Aorta (tissue), 5 donors: Measurements from ENCODE around the gene CIBAR2. TPM values are rescaled to one million over a fixed set of nuclear protein-coding genes. Genes with fewer than 3 reads are reported as not detected.
"Not testable (repeated sequence)": the region's sequence is repeated elsewhere in the genome, so short reads cannot be mapped to it uniquely, and the experiment has no call there.

Source experiments
- ATAC-seq: fragments of 200-7000 bp; cut with Tn5 transposase; one replicate; pipeline ENCODE4 v1.9.1; 2022; ENCODE audit warnings: moderate library complexity; ENCODE audit not compliant: low FRiP score
- DNase-seq, 2 donors: peaks; one replicate each; pipeline ENCODE4 v3.0.0-alpha.2; 2020
- H3K27ac ChIP-seq, 2 donors: one replicate each; pipeline ENCODE4 v1.5.1; 2013; ENCODE audit warnings: low read length in 2 of 2, mild to moderate bottlenecking in 2 of 2, moderate library complexity in 2 of 2, control low read depth in 1 of 2, inconsistent platforms in 1 of 2, low read depth in 1 of 2
- H3K27me3 ChIP-seq, 2 donors: one replicate each; pipeline ENCODE4 v1.6.1; 2013; ENCODE audit warnings: control low read depth in 1 of 2, low read length in 1 of 2, mild to moderate bottlenecking in 1 of 2, moderate library complexity in 1 of 2; ENCODE audit not compliant: insufficient read depth in 2 of 2, control insufficient read depth in 1 of 2
- H3K36me3 ChIP-seq, 2 donors: one replicate each; pipeline ENCODE4 v1.6.1; 2013; ENCODE audit warnings: control low read depth in 1 of 2, low read length in 1 of 2, mild to moderate bottlenecking in 1 of 2; ENCODE audit not compliant: insufficient read depth in 2 of 2, control insufficient read depth in 1 of 2
- H3K4me1 ChIP-seq, 2 donors: one replicate each; pipeline ENCODE4 v1.6.1; 2013; ENCODE audit warnings: low read length in 2 of 2, control low read depth in 1 of 2, mild to moderate bottlenecking in 1 of 2, moderate library complexity in 1 of 2; ENCODE audit not compliant: insufficient read depth in 2 of 2, control insufficient read depth in 1 of 2
- H3K4me3 ChIP-seq, 2 donors: one replicate each; pipeline ENCODE4 v1.5.1; 2013; ENCODE audit warnings: low read length in 2 of 2, control low read depth in 1 of 2, mild to moderate bottlenecking in 1 of 2
- H3K9me3 ChIP-seq: one replicate; pipeline ENCODE4 v1.6.1; 2013; ENCODE audit warnings: mild to moderate bottlenecking, low read length; ENCODE audit not compliant: control insufficient read depth
- WGBS, 2 donors: extraction: QIAGEN DNeasy Blood & Tissue Kit; methylation state at CpG; one replicate each; pipeline ENCODE4 v1.1.7; 2013; 5-methylcytosine and 5-hydroxymethylcytosine counted together
- intact Hi-C, 2 donors: fragments of 100-400 bp; cut with DNase I; formaldehyde crosslinking; loops; one replicate each; pipeline versions ENCODE4 v1.14.2 to v1.15.0; 2022
- polyA plus RNA-seq, 2 donors: library from polyadenylated mRNA; stranded (reverse); fragments of 200-250 nt; gene quantifications; one replicate each; pipeline ENCODE4 v1.2.3, GENCODE V29; 2013
- total RNA-seq, 2 donors: library from RNA; stranded (reverse); fragmentation: NEBNext Ultra II Directional; extraction: Animal tissue kit (Norgen Biotek cat#: 25700); gene quantifications; one replicate each; pipeline ENCODE4 v1.2.1, GENCODE V29; 2021
- donor health status: healthy with polysubstance abuse.
- donor health status: Bipolar disorder and iron deficiency.
- donor health status: DM: no; HTN: no; CAD: no.
- donor health status: DM: no; HTN: no; CAD: no.
- donor health status: DM: yes; HTN: yes; CAD: no.

Gene CIBAR2
- total and polyA plus RNA-seq, 4 donors = 0.57 TPM; not detected in 3

DNA sequence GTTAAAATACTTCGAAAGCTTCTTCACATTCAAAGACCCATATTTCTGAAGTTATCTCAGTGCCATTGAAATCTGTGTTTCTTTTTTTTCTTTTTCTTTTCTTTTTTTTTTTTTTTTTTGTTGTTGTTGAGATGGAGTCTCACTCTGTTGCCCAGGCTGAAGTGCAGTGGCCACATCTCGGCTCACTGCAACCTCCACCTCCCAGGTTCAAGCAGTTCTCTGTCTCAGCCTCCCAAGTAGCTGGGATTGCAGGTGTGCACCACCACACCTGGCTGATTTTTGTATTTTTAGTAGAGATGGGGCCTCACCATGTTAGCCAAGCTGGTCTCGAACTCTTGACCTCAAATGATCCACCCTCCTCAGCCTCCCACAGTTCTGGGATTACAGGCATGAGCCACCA lies 58.0 kb downstream of the CIBAR2 start:
- H3K9me3 ChIP-seq, H3K27ac ChIP-seq, H3K4me3 ChIP-seq, H3K27me3 ChIP-seq, ATAC-seq, DNase-seq, intact Hi-C loops, H3K4me1 ChIP-seq, H3K36me3 ChIP-seq: not testable (repeated sequence)
- WGBS, 2 donors = 98% methylated on average over 3 of the region's 3 CpGs

DNA sequence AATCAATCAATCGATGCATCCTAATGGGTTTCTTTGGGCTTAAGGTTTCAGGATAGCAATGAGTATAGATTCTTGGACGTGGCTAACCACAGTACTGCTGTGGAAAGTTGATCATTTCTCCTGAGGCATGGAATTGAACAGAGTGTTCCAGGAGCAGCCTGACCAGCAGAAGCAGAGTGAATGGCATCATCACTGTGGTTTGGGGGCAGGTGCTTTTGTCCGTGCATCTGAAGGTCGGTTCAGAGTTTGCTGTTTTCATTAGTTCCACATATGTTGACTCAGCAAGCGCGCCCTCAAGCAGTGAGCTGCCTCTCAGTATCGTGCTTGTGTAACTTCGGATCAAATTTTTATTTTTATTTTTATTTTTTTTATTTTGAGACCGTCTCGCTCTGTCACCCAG lies 59.7 kb downstream of the CIBAR2 start:
- no peak overlapping the region for H3K27ac ChIP-seq
- intact Hi-C loops = no loop called here

DNA sequence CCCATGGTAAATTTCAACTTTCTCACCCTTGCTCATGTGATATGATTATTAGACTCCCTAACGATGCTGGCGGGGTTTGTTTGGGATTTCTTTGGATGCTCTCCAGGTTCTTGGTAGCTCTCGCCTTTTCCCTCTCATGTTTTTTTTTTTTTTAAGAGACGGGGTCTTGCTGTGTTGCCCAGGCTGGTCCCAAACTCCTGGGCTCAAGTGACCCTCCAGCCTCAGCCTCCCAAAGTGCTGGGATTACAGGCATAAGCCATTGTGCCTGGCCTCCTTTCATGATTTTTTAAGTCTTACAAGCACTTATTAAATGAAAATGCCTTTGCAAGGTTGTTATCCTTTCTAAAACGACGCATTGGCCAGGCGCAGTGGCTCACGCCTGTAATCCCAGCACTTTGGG lies 60.6 kb downstream of the CIBAR2 start:
- H3K36me3 ChIP-seq = no peaks in the 10 kb centered on the region
- ATAC-seq (no peak), DNase-seq (no peak)
- H3K27ac ChIP-seq = no peak overlapping the region
- WGBS, 2 donors = 91 to 93% methylated on average over 8 of the region's 8 CpGs
- intact Hi-C loops = no loop called here
- no peaks in the 10 kb centered on the region for H3K9me3 ChIP-seq
- no peaks in the 10 kb centered on the region for H3K4me1 ChIP-seq
- no peaks in the 10 kb centered on the region for H3K27me3 ChIP-seq
- no peak overlapping the region for H3K4me3 ChIP-seq

More for the DNA sequence above, 59.7 kb downstream of the CIBAR2 start:
- Histone ChIP-seq H3K4me3 (no peak overlapping the region), H3K36me3 (no peaks in the 10 kb centered on the region), H3K27me3 (no peaks in the 10 kb centered on the region), H3K4me1 (no peaks in the 10 kb centered on the region), H3K9me3 (no peaks in the 10 kb centered on the region)
- 94 to 96% methylated on average over 10 of the region's 10 CpGs for WGBS, 2 donors
- DNase-seq = no peak
- no peak for ATAC-seq

DNA sequence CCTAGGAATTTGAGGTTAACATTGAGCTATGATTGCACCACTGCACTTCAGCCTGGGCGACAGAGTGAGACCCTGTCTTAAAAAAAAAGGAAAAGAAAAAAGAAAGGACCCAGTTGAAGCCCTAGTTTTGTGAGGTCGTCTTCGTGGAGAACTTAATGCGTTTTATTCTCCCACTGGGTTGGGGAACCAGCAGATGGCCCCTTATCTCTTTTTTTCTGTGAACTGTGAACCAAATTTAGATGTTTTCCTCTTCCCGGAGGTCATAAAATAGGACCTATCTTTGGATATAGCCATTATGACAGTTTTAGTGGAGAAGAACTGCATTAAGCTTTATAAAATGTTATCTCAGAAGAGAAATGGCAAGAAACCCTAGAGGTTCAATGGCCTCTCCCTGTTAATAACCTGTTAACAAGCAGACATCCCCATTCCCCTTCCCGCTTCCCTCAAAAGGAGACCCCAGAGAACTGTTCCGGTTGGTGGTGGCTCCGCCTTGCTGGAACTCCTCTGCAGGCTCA lies 61.1 kb downstream of the CIBAR2 start:
- 74 to 85% methylated on average over 8 of the region's 8 CpGs for WGBS, 2 donors
- no peaks in the 10 kb centered on the region for H3K9me3 ChIP-seq
- H3K36me3 ChIP-seq = no peaks in the 10 kb centered on the region
- H3K27me3 ChIP-seq = no peaks in the 10 kb centered on the region
- H3K27ac ChIP-seq = no peak overlapping the region
- intact Hi-C loops = no loop called here
- ATAC-seq = no peak
- DNase-seq = no peak
- H3K4me1 ChIP-seq = no peaks in the 10 kb centered on the region
- no peak overlapping the region for H3K4me3 ChIP-seq

DNA sequence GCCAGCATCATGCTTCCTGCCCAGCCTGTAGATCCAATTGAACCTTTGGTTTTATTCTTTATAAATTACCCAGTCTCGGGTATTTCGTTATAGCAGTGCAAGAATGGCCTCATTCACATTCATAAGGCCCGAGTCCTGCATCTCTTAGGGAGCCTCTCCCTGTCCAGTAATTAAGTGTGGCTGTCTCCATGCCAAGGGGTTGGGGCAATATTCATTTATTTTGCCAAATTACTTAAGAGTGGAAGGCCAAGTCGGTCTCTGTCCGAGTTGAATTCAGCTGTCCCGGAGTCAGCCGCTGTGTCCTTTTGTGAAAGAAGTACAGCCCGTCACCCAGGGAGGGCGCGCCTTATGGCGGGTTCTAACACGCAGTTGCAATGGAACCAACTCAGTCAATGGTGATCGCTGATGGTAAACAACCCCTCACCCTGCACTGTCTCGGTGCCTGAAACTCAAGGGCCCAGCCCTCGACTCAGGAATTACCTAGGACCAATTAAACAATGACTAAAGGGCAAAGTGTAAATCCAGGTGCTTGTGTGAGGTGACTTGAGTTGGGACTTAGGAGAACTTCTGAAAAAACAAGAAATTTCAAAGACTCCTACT lies 62.5 kb downstream of the CIBAR2 start:
- no peak for DNase-seq
- Histone ChIP-seq H3K4me1 (no peaks in the 10 kb centered on the region), H3K27ac (no peak overlapping the region), H3K9me3 (no peaks in the 10 kb centered on the region), H3K4me3 (no peak overlapping the region), H3K27me3 (no peaks in the 10 kb centered on the region), H3K36me3 (no peaks in the 10 kb centered on the region)
- no peak for ATAC-seq
- 91 to 98% methylated on average over 15 of the region's 15 CpGs for WGBS, 2 donors
- intact Hi-C loops = no loop called here

DNA sequence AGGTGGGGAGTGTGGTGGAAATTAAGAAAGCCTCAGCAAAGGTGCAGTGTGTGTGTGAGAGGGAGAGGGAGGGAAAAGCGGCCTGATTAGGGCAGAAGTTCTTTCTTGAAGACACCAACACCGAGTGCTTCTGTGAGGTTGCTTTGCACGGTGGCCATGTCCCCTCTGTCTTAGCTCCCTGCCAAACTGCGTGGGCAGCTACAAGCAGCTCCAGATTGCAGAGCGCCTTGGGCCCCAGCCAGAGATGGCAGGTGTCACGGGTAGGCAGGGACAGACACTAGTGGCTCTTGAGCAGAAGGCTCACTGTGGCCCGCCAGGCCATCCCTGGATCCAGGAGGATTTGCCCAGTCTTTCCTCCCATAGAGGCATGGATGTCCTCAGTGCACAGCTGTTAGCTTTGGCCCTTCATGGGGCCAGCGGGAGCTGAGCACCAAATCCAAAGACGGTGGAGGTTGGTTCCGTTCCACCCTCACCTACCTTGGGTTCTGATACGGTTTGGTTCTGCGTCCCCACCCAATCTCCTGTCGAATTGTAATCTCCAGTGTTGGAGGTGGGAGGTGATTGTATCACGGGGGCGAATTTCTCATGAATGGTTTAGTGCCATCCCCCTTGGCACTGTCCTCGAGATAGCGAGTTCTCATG lies 63.2 kb downstream of the CIBAR2 start:
- no peak for ATAC-seq
- intact Hi-C loops = no loop called here
- 91 to 95% methylated on average over 17 of the region's 17 CpGs for WGBS, 2 donors

More for the DNA sequence above, 63.2 kb downstream of the CIBAR2 start:
- Histone ChIP-seq H3K4me1 (no peaks in the 10 kb centered on the region), H3K9me3 (no peaks in the 10 kb centered on the region), H3K27me3 (no peaks in the 10 kb centered on the region), H3K27ac (no peak overlapping the region), H3K4me3 (no peak overlapping the region), H3K36me3 (no peaks in the 10 kb centered on the region)
- DNase-seq = no peak

Other genes starting within 250 kb of the CIBAR2 start
- 10 to 100 TPM; 35.9 to 57.0 TPM for gene ZDHHC7, start 100.9 kb downstream of the CIBAR2 start, total RNA-seq
- gene ZDHHC7, start 100.9 kb downstream of the CIBAR2 start, polyA plus RNA-seq = 10 to 100 TPM; 11.4 to 36.3 TPM
- 10 to 100 TPM; 15.1 to 17.7 TPM for gene KIAA0513, start 84.7 kb downstream of the CIBAR2 start, total RNA-seq
- 1 to 10 TPM; 3.4 to 5.5 TPM for gene KIAA0513, start 84.7 kb downstream of the CIBAR2 start, polyA plus RNA-seq